Measurements from ENCODE around the gene RAD23A.

Gene RAD23A

GRCh38 chr19:12982648-12983047, 37.0 kb downstream of the RAD23A start:
- H3K9ac ChIP-seq, result no peak overlapping the region
- no peak overlapping the region for H2AFZ ChIP-seq (ENCODE audit: low read depth)
- H3K4me2 ChIP-seq, result peak overlapping the region; percentile 25; the same call in 1 of the 2 replicates
- no peaks in the 10 kb centered on the region for H3K79me2 ChIP-seq (ENCODE audit: insufficient read depth, low read depth)
- H3K27ac ChIP-seq, result no peak overlapping the region
- no peaks in the 10 kb centered on the region for H4K20me1 ChIP-seq (ENCODE audit: insufficient read depth)
- peaks cover 44% of the 10 kb centered on the region for H3K27me3 ChIP-seq (ENCODE audit: insufficient read depth, low read depth)
- H3K36me3 ChIP-seq (ENCODE audit: insufficient read depth), result no peaks in the 10 kb centered on the region
- TF ChIP-seq CTCF (conservative IDR thresholded peaks at IDR 0.05; ENCODE audit: low read depth, low read length), result no peak
- H3K4me1 ChIP-seq (ENCODE audit: low read depth, poor library complexity, severe bottlenecking), result peaks cover 25% of the 10 kb centered on the region
- no peak overlapping the region for H3K4me3 ChIP-seq (IDR thresholded peaks at IDR 0.05; ENCODE audit: insufficient read depth, low read depth, low read length)

- Histone ChIP-seq H3K9ac (no peak overlapping the region), H3K79me2 (ENCODE audit: insufficient read depth, low read depth) (no peaks in the 10 kb centered on the region), H4K20me1 (ENCODE audit: insufficient read depth) (no peaks in the 10 kb centered on the region), H3K4me3 (IDR thresholded peaks at IDR 0.05; ENCODE audit: insufficient read depth, low read depth, low read length) (no peak overlapping the region), H3K27ac (no peak overlapping the region), H3K4me2 (peak overlapping the region; percentile 25; the same call in 1 of the 2 replicates), H3K36me3 (ENCODE audit: insufficient read depth) (no peaks in the 10 kb centered on the region), H3K4me1 (ENCODE audit: low read depth, poor library complexity, severe bottlenecking) (peaks cover 30% of the 10 kb centered on the region), H2AFZ (ENCODE audit: low read depth) (peak overlapping the region; percentile 38; the same call in 1 of the 2 replicates), H3K27me3 (ENCODE audit: insufficient read depth, low read depth) (peaks cover 44% of the 10 kb centered on the region)
- TF ChIP-seq CTCF (conservative IDR thresholded peaks at IDR 0.05; ENCODE audit: low read depth, low read length), result no peak
Observed at GRCh38 chr19:12983091-12983490, 37.4 kb downstream of the RAD23A start.

GRCh38 chr19:12983542-12984142, 38.0 kb downstream of the RAD23A start:
- H3K27ac ChIP-seq, result no peak overlapping the region
- H3K4me1 ChIP-seq (ENCODE audit: low read depth, poor library complexity, severe bottlenecking), result peaks cover 33% of the 10 kb centered on the region
- peak overlapping the region; percentile 38; the same call in 1 of the 2 replicates for H2AFZ ChIP-seq (ENCODE audit: low read depth)
- no peak overlapping the region for H3K4me3 ChIP-seq (IDR thresholded peaks at IDR 0.05; ENCODE audit: insufficient read depth, low read depth, low read length)
- peaks cover 44% of the 10 kb centered on the region for H3K27me3 ChIP-seq (ENCODE audit: insufficient read depth, low read depth)
- H3K79me2 ChIP-seq (ENCODE audit: insufficient read depth, low read depth), result no peaks in the 10 kb centered on the region
- H3K4me2 ChIP-seq, result peak overlapping the region; percentile 25; the same call in 1 of the 2 replicates
- no peak overlapping the region for H3K9ac ChIP-seq
- no peaks in the 10 kb centered on the region for H3K36me3 ChIP-seq (ENCODE audit: insufficient read depth)
- peak; percentile 88 for TF ChIP-seq CTCF (conservative IDR thresholded peaks at IDR 0.05; ENCODE audit: low read depth, low read length)
- H4K20me1 ChIP-seq (ENCODE audit: insufficient read depth), result no peaks in the 10 kb centered on the region

- H3K36me3 ChIP-seq (ENCODE audit: insufficient read depth), result no peaks in the 10 kb centered on the region
- no peaks in the 10 kb centered on the region for H4K20me1 ChIP-seq (ENCODE audit: insufficient read depth)
- no peaks in the 10 kb centered on the region for H3K79me2 ChIP-seq (ENCODE audit: insufficient read depth, low read depth)
- no peak overlapping the region for H3K27ac ChIP-seq
- no peak overlapping the region for H3K4me3 ChIP-seq (IDR thresholded peaks at IDR 0.05; ENCODE audit: insufficient read depth, low read depth, low read length)
- H3K27me3 ChIP-seq (ENCODE audit: insufficient read depth, low read depth), result peaks cover 44% of the 10 kb centered on the region
- TF ChIP-seq CTCF (conservative IDR thresholded peaks at IDR 0.05; ENCODE audit: low read depth, low read length), result no peak
- H3K9ac ChIP-seq, result no peak overlapping the region
- H3K4me2 ChIP-seq, result peak overlapping the region; percentile 55; the same call in 1 of the 2 replicates
- H2AFZ ChIP-seq (ENCODE audit: low read depth), result no peak overlapping the region
- peaks cover 33% of the 10 kb centered on the region for H3K4me1 ChIP-seq (ENCODE audit: low read depth, poor library complexity, severe bottlenecking)
Observed at GRCh38 chr19:12984143-12984627, 38.5 kb downstream of the RAD23A start.
